ENCODE data around the gene KLHL28.

DNA sequence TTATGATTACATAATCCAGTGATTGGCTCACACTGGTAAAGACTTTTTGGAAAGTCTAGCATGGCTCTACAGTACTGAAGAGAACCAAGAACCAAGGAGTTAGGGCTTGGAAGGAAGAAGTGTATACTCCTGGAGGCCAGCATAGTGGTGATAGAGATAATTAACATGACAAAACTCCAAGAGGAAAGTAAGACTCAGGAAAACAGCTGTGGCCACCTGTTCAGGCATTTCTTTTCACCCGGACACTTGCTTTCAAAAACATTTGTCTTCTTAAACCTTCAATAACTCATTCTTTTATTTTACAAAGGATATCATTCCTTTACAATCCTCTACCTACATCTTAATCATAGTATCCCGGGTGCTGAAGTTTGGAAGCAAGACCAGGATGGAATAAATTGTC, 50.9 kb downstream of the KLHL28 start:
- TF ChIP-seq, protein P1, sequence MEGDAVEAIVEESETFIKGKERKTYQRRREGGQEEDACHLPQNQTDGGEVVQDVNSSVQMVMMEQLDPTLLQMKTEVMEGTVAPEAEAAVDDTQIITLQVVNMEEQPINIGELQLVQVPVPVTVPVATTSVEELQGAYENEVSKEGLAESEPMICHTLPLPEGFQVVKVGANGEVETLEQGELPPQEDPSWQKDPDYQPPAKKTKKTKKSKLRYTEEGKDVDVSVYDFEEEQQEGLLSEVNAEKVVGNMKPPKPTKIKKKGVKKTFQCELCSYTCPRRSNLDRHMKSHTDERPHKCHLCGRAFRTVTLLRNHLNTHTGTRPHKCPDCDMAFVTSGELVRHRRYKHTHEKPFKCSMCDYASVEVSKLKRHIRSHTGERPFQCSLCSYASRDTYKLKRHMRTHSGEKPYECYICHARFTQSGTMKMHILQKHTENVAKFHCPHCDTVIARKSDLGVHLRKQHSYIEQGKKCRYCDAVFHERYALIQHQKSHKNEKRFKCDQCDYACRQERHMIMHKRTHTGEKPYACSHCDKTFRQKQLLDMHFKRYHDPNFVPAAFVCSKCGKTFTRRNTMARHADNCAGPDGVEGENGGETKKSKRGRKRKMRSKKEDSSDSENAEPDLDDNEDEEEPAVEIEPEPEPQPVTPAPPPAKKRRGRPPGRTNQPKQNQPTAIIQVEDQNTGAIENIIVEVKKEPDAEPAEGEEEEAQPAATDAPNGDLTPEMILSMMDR (IDR thresholded peaks at IDR 0.05 in 2 of 3, conservative IDR thresholded peaks at IDR 0.05 in 1 of 3; ENCODE audit: borderline replicate concordance in 1 of 3, insufficient read depth in 1 of 3, low read depth in 2 of 3, low read length in 2 of 3) = no peak
- TF ChIP-seq POLR2A (IDR thresholded peaks at IDR 0.05; ENCODE audit: borderline replicate concordance, extremely low read depth, insufficient read depth, insufficient read length) (no peak), ELF1 (IDR thresholded peaks at IDR 0.05; ENCODE audit: borderline replicate concordance, low read depth) (no peak)
- TF ChIP-seq, protein P2, sequence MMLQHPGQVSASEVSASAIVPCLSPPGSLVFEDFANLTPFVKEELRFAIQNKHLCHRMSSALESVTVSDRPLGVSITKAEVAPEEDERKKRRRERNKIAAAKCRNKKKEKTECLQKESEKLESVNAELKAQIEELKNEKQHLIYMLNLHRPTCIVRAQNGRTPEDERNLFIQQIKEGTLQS (IDR thresholded peaks at IDR 0.05) = no peak
